Heart right ventricle (tissue), 16 donors: ENCODE results near the gene ORAI3. TPM values are rescaled to one million over a fixed set of nuclear protein-coding genes. Genes with fewer than 3 reads are reported as not detected.
A peak's percentile ranks its signal among the peaks of the same experiment; 100 is the strongest.

Source experiments
- ATAC-seq, 8 donors: fragments of 200-7000 bp; cut with Tn5 transposase; one replicate each; pipeline ENCODE4 v1.9.1; 2020; ENCODE audit warnings: mild to moderate bottlenecking in 8 of 8, moderate library complexity in 8 of 8, moderate number of reproducible peaks in 1 of 8
- DNase-seq, 2 donors: peaks; one replicate each; pipeline ENCODE4 v3.0.0-alpha.2; 2020
- H3K27ac ChIP-seq, 10 donors: fragments of 200-600 bp; sonication (generic) in 2 of 10; one replicate each; pipeline versions ENCODE4 v1.5.0 to v1.8.0; 2020 to 2022; ENCODE audit warnings: mild to moderate bottlenecking in 3 of 10
- H3K27me3 ChIP-seq, 7 donors: fragments of 200-600 bp; one replicate each; pipeline ENCODE4 v1.8.0; 2021 to 2022; ENCODE audit warnings: mild to moderate bottlenecking in 2 of 7
- H3K36me3 ChIP-seq, 9 donors: fragments of 200-600 bp; sonication (generic) in 1 of 9; one replicate each; pipeline versions ENCODE4 v1.5.0 to v1.8.0; 2020 to 2022; ENCODE audit warnings: mild to moderate bottlenecking in 2 of 9
- H3K4me1 ChIP-seq, 9 donors: fragments of 200-600 bp; sonication (generic) in 1 of 9; one replicate each; pipeline versions ENCODE4 v1.5.0 to v1.8.0; 2020 to 2022; ENCODE audit warnings: mild to moderate bottlenecking in 4 of 9
- H3K4me3 ChIP-seq, 10 donors: fragments of 200-600 bp; sonication (generic) in 2 of 10; one replicate each; pipeline versions ENCODE4 v1.5.0 to v1.8.0; 2020 to 2022; ENCODE audit warnings: mild to moderate bottlenecking in 7 of 10, moderate library complexity in 2 of 10
- H3K9me3 ChIP-seq, 11 donors: fragments of 200-600 bp in 10 of 11; sonication (generic) in 2 of 11; one replicate each; pipeline versions ENCODE4 v1.5.0 to v1.8.0; 2013 to 2022; ENCODE audit warnings: mild to moderate bottlenecking in 2 of 11, control low read depth in 1 of 11, moderate library complexity in 1 of 11
- WGBS, 2 donors: extraction: QIAGEN DNeasy Blood & Tissue Kit; methylation state at CpG; one replicate each; pipeline ENCODE4 v1.1.7; 2013; ENCODE audit warnings: inconsistent platforms in 1 of 2; 5-methylcytosine and 5-hydroxymethylcytosine counted together
- intact Hi-C, 10 donors: fragments of 100-400 bp; cut with DNase I; formaldehyde crosslinking; loops; one replicate each; pipeline versions ENCODE4 v1.11.1 to v1.14.2; 2022
- polyA plus RNA-seq, 2 donors: library from polyadenylated mRNA; stranded (reverse); fragments of 200-250 nt; gene quantifications; one replicate each; pipeline ENCODE4 v1.2.3, GENCODE V29; 2013
- total RNA-seq, 10 donors: library from RNA; stranded (reverse); fragmentation: NEBNext Ultra II Directional in 3 of 10; extraction: Animal tissue kit (Norgen Biotek cat#: 25700) in 3 of 10; gene quantifications; one replicate each; pipeline versions ENCODE4 v1.2.1 to v1.2.4, GENCODE V29; 2021 to 2023
- TF ChIP-seq, protein P1 (sequence below), 9 donors: fragments of 200-600 bp; sonication (generic) in 2 of 9; IDR thresholded peaks; one replicate each; pipeline versions ENCODE4 v1.5.0 to v1.8.0; 2021 to 2022; ENCODE audit warnings: antibody characterized with exemption in 9 of 9, mild to moderate bottlenecking in 5 of 9, moderate library complexity in 1 of 9
- donor health status: Arrhythmogenic right ventricular cardiomyopathy.
- donor health status: ischemic (EF 13 %, LVEDD 7.1; RV severe dilation, severe dysfunction).
- donor health status: healthy with polysubstance abuse.
- donor health status: DM: no; HTN: yes; CAD: no.
- donor health status: DM: no; HTN: no; CAD: no.
- donor health status: ischemic (EF 25% LVEDD 6.9; RV normal size, moderate dysfunction).
- donor health status: ischemic (EF 25% LVEDD 5.7; RV mildly dilated, moderate dysfunction).
- donor health status: healthy.
- donor health status: DM: yes; HTN: yes; CAD: no.
- donor health status: Ischemic cardiomyopathy.
- donor health status: ischemic (EF 35%, LVEDD 5.7; RV mildly dilated, moderate dysfunction).
- donor health status: nonischemic (EF 11% LVEDD 7.7; RV severe dilation, severe dysfunction).
- donor health status: DM: yes; HTN: yes; CAD: no.
- donor health status: PGD.
- donor health status: ischemic (EF 29% LVEDD 5.4; RV normal size, mild dysfunction).
- donor health status: nonischemic (EF 23%, LVEDD 6.1; RV moderate dilation, normal function).

Gene ORAI3
- total and polyA plus RNA-seq, 12 donors: 7.8 to 19.8 (median 11.4) TPM

DNA sequence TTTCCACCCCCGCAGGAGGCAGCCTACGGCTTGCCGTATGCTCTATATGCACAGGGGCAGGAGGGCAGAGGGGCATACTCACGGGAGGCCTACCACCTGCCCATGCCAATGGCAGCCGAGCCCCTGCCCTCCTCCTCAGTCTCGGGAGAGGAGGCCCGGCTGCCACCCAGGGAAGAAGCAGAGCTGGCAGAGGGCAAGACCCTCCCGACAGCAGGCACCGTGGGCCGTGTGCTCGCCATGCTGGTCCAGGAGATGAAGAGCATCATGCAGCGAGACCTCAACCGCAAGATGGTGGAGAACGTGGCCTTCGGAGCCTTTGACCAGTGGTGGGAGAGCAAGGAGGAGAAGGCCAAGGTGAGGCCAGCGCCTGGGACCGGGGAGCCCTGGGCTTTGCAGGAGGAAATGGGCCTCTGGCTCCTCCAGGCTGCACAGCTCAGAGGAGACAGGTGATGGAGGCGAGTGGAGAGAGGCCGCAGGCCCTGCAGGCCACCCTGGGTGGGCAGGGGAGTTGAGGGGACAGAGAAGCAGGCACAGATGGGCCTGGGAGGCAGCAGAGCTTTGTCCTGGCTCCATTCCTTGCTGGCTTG, 17.3 kb downstream of the ORAI3 start:
- WGBS, 2 donors: 93 to 94% methylated on average over 19 of the region's 19 CpGs
- ATAC-seq: peak in 1 of 8 donors; percentile 18
- Histone ChIP-seq H3K9me3 (no peaks in the 10 kb centered on the region), H3K36me3 (peaks cover 0 to 100% (median 92%) of the 10 kb centered on the region in 9 donors), H3K27me3 (no peaks in the 10 kb centered on the region), H3K4me1 (no peaks in the 10 kb centered on the region), H3K27ac (no peak overlapping the region), H3K4me3 (no peak overlapping the region)
- intact Hi-C loops: no loop called here
- no peak for DNase-seq
- TF ChIP-seq, protein P1, sequence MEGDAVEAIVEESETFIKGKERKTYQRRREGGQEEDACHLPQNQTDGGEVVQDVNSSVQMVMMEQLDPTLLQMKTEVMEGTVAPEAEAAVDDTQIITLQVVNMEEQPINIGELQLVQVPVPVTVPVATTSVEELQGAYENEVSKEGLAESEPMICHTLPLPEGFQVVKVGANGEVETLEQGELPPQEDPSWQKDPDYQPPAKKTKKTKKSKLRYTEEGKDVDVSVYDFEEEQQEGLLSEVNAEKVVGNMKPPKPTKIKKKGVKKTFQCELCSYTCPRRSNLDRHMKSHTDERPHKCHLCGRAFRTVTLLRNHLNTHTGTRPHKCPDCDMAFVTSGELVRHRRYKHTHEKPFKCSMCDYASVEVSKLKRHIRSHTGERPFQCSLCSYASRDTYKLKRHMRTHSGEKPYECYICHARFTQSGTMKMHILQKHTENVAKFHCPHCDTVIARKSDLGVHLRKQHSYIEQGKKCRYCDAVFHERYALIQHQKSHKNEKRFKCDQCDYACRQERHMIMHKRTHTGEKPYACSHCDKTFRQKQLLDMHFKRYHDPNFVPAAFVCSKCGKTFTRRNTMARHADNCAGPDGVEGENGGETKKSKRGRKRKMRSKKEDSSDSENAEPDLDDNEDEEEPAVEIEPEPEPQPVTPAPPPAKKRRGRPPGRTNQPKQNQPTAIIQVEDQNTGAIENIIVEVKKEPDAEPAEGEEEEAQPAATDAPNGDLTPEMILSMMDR (IDR thresholded peaks at IDR 0.05): no peak

DNA sequence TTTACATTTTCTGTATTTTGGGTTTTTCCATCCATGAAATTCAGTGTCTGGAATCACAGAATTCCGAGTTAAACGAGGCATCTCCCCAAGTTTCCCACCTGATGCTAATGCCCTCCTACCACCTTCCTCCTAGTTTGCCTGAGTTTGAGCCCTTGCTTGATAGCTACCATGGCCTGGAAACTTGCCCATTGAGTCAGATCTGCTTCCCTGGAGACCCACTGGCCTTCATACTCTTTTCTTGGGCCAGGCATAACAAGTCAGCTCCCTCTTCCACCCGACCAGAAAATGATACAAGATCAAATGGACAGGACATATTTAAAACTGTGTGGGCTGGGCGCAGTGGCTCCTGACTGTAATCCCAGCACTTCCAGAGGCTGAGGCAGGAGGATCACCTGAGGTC, 18.9 kb downstream of the ORAI3 start:
- ATAC-seq (no peak), DNase-seq (no peak)
- Histone ChIP-seq H3K4me1 (no peaks in the 10 kb centered on the region), H3K27me3 (no peaks in the 10 kb centered on the region), H3K9me3 (no peaks in the 10 kb centered on the region), H3K4me3 (no peak overlapping the region), H3K27ac (no peak overlapping the region), H3K36me3 (peaks cover under 1 to 100% (median 90%) of the 10 kb centered on the region in 9 donors)
- TF ChIP-seq, protein P1 (IDR thresholded peaks at IDR 0.05): no peak
- WGBS, 2 donors: 83 to 89% methylated on average over 4 of the region's 4 CpGs
- intact Hi-C loops: no loop called here

DNA sequence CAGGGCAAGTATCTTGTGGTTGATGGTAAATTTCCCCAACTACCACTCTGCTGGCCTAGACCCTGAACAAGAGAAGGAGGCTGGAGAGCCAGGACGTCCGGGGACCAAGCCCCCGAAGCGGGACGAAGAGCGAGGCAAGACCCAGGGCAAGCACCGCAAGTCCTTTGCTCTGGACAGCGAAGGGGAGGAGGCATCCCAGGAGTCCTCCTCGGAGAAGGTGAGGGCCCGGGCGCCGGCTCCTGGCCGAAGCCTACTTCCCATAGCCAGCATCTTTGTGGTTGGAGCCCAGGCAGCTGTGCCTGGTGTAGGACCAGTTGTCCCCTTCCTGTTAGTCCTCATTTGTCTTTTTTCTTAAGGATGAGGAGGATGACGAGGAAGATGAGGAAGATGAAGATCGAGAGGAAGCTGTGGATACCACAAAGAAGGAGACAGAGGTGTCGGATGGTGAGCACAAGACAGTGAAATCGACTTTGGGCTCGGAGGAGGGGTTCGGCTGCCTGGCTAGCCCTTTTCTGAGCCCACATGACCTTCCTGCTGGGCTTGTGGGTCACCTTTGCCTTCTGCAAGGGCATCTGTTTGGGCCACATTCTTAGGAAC, 20.5 kb downstream of the ORAI3 start:
- Histone ChIP-seq H3K27me3 (no peaks in the 10 kb centered on the region), H3K4me1 (no peaks in the 10 kb centered on the region), H3K9me3 (no peaks in the 10 kb centered on the region), H3K36me3 (peaks cover 0 to 100% (median 87%) of the 10 kb centered on the region in 9 donors), H3K4me3 (no peak overlapping the region), H3K27ac (no peak overlapping the region)
- intact Hi-C loops: no loop called here
- WGBS, 2 donors: 94 to 96% methylated on average over 19 of the region's 19 CpGs
- ATAC-seq (no peak), DNase-seq (no peak)
- TF ChIP-seq, protein P1 (IDR thresholded peaks at IDR 0.05): no peak

DNA sequence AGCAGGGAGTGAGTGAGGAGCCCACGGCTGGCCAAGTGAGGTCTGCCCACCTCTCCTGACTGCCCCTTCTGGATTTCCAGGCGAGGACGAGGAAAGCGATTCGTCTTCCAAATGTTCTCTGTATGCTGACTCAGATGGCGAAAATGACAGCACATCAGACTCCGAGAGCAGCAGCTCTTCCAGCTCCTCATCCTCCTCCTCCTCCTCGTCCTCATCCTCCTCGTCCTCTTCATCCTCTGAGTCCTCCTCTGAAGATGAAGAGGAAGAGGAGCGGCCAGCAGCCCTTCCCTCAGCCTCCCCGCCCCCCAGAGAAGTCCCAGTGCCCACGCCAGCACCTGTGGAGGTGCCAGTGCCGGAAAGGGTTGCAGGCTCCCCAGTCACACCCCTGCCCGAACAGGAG, 22.4 kb downstream of the ORAI3 start:
- Histone ChIP-seq H3K36me3 (peaks cover 0 to 100% (median 72%) of the 10 kb centered on the region in 9 donors), H3K27ac (no peak overlapping the region), H3K4me1 (no peaks in the 10 kb centered on the region), H3K4me3 (no peak overlapping the region), H3K27me3 (no peaks in the 10 kb centered on the region), H3K9me3 (no peaks in the 10 kb centered on the region)
- DNase-seq (no peak), ATAC-seq (no peak)
- TF ChIP-seq, protein P1 (IDR thresholded peaks at IDR 0.05): no peak
- WGBS, 2 donors: 92 to 94% methylated on average over 14 of the region's 14 CpGs
- intact Hi-C loops: no loop called here
